SK-N-MC (cell line): Measurements from ENCODE around the gene OPCML.

Source experiments
- EZH2 ChIP-seq: fragments of 200-600 bp; sonication (generic); IDR thresholded peaks from one replicate; pipeline ENCODE4 v1.6.1; 2017; ENCODE audit warnings: antibody characterized with exemption
- FOXP2 ChIP-seq: optimal IDR thresholded peaks from 2 replicates; pipeline ENCODE3; 2011; ENCODE audit warnings: mild to moderate bottlenecking, moderate library complexity; ENCODE audit not compliant: insufficient read depth; ENCODE audit errors: extremely low read length, control extremely low read depth
- POLR2AphosphoS5 ChIP-seq: IDR thresholded peaks from 2 replicates; pipeline ENCODE4 v1.6.1; 2012; ENCODE audit warnings: mild to moderate bottlenecking, low read depth, low read length, borderline replicate concordance

GRCh38 chr11:132535830-132536229 is 996.5 kb downstream of the OPCML start:
- TF ChIP-seq POLR2AphosphoS5, result no peak
- TF ChIP-seq FOXP2, result no peak
- no peak for TF ChIP-seq EZH2
